Vein endothelial cell (primary cell): Measurements from ENCODE around the gene TAF5. TPM values are rescaled to one million over a fixed set of nuclear protein-coding genes. Genes with fewer than 3 reads are reported as not detected.

Experiments used
- total RNA-seq: library from RNA; depleted of rRNA; stranded (reverse); fragments of >200 nt; gene quantifications from 2 replicates; pipeline ENCODE4 v1.2.3, GENCODE V29; 2012

The TAF5 gene
- 3.3 and 6.8 TPM in 2 replicates for total RNA-seq

DNA sequence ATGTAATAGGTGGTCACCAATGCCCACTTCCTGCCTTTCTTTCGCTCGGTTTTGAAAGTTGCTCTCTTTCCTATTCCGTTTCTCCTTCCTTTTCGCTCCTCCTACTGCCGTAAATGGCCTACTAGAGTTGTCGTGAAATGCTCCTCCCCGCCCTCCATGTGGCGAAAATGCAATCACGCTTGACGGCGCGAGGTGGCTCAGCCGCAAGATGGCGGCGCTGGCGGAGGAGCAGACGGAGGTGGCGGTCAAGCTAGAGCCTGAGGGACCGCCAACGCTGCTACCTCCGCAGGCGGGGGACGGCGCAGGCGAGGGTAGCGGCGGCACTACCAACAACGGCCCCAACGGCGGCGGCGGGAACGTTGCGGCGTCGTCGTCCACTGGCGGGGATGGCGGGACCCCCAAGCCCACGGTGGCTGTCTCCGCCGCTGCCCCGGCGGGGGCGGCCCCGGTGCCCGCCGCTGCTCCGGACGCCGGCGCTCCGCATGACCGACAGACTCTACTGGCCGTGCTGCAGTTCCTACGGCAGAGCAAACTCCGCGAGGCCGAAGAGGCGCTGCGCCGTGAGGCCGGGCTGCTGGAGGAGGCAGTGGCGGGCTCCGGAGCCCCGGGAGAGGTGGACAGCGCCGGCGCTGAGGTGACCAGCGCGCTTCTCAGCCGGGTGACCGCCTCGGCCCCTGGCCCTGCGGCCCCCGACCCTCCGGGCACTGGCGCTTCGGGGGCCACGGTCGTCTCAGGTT is at the start of gene TAF5:
Gene TAF5 (plus strand): TSS at position 195 of the 737 bp plus-strand sequence. CDS start 14 bp downstream, at position 209.

GRCh38 chr10:103350517-103351260 is 17.1 kb upstream of the TAF5 start, which contains the start of gene PCGF6:
PCGF6 (minus strand) TSS chr10:103351140; CDS start chr10:103351066, 74 bp downstream.

DNA sequence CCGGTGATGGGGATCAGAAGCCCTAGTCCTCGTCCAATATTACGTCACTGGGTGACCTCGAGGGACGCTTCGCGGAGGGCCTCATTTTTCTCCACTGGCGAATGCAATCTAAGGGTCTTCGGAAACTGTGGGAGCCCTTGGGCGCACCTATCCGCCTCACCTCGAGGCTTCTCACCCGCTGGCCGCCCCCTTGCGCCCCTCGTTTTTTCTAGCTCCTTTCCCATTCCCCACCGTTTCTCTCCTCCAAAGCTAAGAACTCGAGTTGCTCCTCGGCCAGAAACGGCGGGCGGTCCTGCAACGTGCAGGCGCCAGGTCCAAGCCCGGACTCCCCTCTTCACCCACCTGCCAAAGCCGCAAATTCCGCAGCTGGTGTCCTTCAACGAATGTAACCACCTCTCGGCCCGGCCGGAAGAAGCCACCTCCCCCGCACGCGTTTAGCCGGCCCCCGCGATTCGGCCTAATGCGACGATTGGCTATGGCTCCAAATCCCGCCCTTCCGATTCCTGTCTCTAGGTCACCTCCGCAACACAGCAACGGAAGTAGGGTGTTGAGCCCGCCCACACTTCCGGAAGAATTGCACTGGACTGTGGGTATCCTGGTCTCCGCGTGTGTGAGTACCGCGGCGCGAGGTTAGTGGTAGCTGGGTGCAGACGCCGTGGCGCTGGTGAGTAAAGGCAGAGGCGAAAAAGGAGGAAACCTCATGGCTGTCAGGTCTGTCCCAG is 28.5 kb downstream of the TAF5 start, which contains the start of the genes ATP5MK and PDCD11:
Gene ATP5MK (minus strand): TSS at position 409 of the 722 bp plus-strand sequence. CDS start 4,018 bp downstream, outside the sequence.
Gene PDCD11 (plus strand): TSS at position 560 of the 722 bp plus-strand sequence. CDS start 1,801 bp downstream, outside the sequence.

Other genes with a start within 250 kb of the TAF5 start
- gene NT5C2, start 174.7 kb upstream of the TAF5 start, total RNA-seq, result 43.4 and 60.6 TPM in 2 replicates
- 0.33 TPM in 1 of 2 replicates, not detected in the other for gene RPEL1, start 122.1 kb upstream of the TAF5 start, total RNA-seq
- 0.33 and 0.48 TPM in 2 replicates for gene INA, start 90.8 kb upstream of the TAF5 start, total RNA-seq
- 11.1 and 13.2 TPM in 2 replicates for gene PCGF6, start 16.8 kb upstream of the TAF5 start, total RNA-seq
- gene ATP5MK, start 28.5 kb downstream of the TAF5 start, total RNA-seq, result 206 and 267 TPM in 2 replicates
- gene PDCD11, start 28.6 kb downstream of the TAF5 start, total RNA-seq, result 52.9 and 53.6 TPM in 2 replicates
- gene CALHM2, start 84.4 kb downstream of the TAF5 start, total RNA-seq, result 19.9 and 34.0 TPM in 2 replicates
- not detected in 2 replicates for gene CALHM1, start 90.9 kb downstream of the TAF5 start, total RNA-seq
- gene CALHM3, start 111.3 kb downstream of the TAF5 start, total RNA-seq, result not detected in 2 replicates
- gene NEURL1, start 125.7 kb downstream of the TAF5 start, total RNA-seq, result under 0.01 and 0.33 TPM in 2 replicates